ENCODE measurements around the gene AK3.

AK3 gene

DNA sequence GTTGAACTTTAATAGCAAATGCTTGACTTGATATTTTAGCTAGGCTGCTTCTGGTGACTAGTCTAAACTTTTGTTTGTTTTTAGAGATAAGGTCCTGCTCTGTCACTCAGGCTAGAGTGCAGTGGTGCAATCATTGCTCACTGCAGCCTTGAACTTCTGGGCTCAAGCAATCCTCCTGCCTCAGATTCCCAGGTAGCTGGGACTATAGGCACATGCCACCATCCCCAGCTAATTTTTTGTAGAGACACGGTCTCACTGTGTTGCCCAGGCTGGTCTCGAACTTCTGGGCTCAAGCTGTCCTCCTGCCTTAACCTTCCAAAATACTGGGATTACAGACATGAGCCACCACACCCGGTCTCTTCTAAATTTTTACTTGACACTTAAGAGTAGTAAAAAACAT, 40.9 kb downstream of the AK3 start:
- Mint-ChIP-seq H3K4me3 (no peak overlapping the region), H3K9me3 (no peaks in the 10 kb centered on the region), H3K4me1 (no peaks in the 10 kb centered on the region), H3K36me3 (ENCODE audit: low read depth) (peaks cover 50% of the 10 kb centered on the region), H3K27ac (no peak overlapping the region), H3K27me3 (ENCODE audit: low read depth) (no peaks in the 10 kb centered on the region)
- TF ChIP-seq, protein P1, sequence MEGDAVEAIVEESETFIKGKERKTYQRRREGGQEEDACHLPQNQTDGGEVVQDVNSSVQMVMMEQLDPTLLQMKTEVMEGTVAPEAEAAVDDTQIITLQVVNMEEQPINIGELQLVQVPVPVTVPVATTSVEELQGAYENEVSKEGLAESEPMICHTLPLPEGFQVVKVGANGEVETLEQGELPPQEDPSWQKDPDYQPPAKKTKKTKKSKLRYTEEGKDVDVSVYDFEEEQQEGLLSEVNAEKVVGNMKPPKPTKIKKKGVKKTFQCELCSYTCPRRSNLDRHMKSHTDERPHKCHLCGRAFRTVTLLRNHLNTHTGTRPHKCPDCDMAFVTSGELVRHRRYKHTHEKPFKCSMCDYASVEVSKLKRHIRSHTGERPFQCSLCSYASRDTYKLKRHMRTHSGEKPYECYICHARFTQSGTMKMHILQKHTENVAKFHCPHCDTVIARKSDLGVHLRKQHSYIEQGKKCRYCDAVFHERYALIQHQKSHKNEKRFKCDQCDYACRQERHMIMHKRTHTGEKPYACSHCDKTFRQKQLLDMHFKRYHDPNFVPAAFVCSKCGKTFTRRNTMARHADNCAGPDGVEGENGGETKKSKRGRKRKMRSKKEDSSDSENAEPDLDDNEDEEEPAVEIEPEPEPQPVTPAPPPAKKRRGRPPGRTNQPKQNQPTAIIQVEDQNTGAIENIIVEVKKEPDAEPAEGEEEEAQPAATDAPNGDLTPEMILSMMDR (IDR thresholded peaks at IDR 0.05; ENCODE audit: unreplicated experiment in 3 of 3), result no peak

DNA sequence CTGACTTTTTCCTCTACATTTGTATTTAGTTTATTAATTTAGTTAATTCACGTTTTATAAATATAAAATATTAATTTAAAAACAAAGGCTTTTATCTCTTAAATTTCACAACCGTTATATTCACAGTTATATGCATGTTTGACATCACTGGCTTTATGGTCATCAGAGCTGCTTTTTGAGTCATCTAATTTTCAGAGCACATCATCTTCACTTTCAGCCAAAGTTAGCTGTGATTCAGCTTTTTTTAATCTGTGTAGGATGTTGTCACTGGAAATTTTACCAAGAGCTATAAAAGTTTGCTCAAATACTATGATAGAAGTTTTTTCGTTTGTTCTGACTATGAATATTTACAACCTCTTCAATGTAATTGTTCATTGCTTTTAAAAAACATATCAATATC, 49.2 kb downstream of the AK3 start:
- Mint-ChIP-seq H3K27me3 (ENCODE audit: low read depth) (no peaks in the 10 kb centered on the region), H3K4me3 (no peak overlapping the region), H3K9me3 (no peaks in the 10 kb centered on the region), H3K36me3 (ENCODE audit: low read depth) (peaks cover 37% of the 10 kb centered on the region), H3K27ac (no peak overlapping the region), H3K4me1 (no peaks in the 10 kb centered on the region)
- TF ChIP-seq, protein P1 (IDR thresholded peaks at IDR 0.05; ENCODE audit: unreplicated experiment in 3 of 3), result no peak

DNA sequence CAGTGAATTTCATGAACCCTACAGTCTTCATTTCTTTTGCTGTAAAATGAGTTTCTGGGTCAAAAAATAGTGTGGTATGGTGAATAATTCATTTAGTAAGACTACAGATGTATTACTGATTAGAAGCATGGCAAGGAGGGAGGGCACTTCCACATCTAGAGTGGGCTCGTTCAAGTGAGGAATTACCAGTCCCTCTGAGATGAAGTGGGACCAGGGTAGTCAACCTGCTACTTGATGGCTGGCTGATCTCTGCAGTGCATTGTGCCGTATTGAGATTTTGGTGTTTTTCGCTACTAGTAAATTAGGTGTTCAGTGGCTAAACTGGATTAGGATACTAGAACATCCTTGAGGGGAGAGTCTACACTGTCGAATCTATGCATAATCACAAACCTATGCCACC, 50.9 kb downstream of the AK3 start:
- Mint-ChIP-seq H3K9me3 (no peaks in the 10 kb centered on the region), H3K4me3 (no peak overlapping the region), H3K36me3 (ENCODE audit: low read depth) (peaks cover 51% of the 10 kb centered on the region), H3K27ac (no peak overlapping the region), H3K4me1 (no peaks in the 10 kb centered on the region), H3K27me3 (ENCODE audit: low read depth) (no peaks in the 10 kb centered on the region)
- TF ChIP-seq, protein P1 (IDR thresholded peaks at IDR 0.05; ENCODE audit: unreplicated experiment in 3 of 3), result no peak

DNA sequence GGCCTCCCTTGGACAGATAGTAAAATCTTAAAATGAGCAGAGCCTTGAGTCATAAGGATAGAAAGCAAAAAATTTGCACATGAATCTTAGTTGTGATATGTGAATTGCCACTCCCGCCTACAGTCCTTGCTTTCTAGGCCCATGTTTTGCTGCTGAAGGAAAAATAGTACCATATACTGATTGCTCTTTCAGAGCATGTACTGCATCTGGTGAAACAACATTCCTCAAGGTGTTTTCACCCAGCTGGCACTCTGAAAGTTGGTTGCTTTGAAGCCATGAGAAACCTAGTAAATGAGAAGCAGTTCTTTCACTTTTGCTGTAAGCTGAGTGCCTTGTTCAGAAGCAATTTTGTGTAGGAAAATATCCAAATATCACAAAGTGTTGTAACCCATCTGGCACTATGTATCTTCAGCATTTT, 51.3 kb downstream of the AK3 start:
- Mint-ChIP-seq H3K27ac (no peak overlapping the region), H3K4me1 (no peaks in the 10 kb centered on the region), H3K4me3 (no peak overlapping the region), H3K36me3 (ENCODE audit: low read depth) (peaks cover 55% of the 10 kb centered on the region), H3K9me3 (no peaks in the 10 kb centered on the region), H3K27me3 (ENCODE audit: low read depth) (no peaks in the 10 kb centered on the region)
- TF ChIP-seq, protein P1 (IDR thresholded peaks at IDR 0.05; ENCODE audit: unreplicated experiment in 3 of 3), result no peak

DNA sequence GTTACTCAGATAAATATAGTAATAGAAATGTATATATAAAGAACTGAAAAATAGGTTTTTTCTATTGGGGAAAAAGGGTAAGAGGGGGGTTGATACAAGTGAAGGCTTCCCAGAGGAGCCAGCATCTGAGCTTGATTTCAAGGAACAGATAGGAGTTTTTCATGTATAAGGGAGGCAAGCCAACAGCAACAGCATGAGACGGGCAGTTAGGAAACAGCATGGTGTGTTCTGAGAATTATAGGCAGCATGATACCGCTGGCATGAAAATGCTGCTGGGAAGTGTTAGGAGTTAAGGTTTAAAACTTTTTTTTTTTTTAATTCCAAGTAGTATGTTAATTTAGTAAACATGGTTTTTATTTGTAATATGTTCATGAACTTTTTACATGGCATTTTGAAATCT, 52.0 kb downstream of the AK3 start:
- Mint-ChIP-seq H3K9me3 (no peaks in the 10 kb centered on the region), H3K4me3 (no peak overlapping the region), H3K4me1 (no peaks in the 10 kb centered on the region), H3K36me3 (ENCODE audit: low read depth) (peaks cover 57% of the 10 kb centered on the region), H3K27ac (no peak overlapping the region), H3K27me3 (ENCODE audit: low read depth) (no peaks in the 10 kb centered on the region)
- TF ChIP-seq, protein P1 (IDR thresholded peaks at IDR 0.05; ENCODE audit: unreplicated experiment in 3 of 3), result no peak

DNA sequence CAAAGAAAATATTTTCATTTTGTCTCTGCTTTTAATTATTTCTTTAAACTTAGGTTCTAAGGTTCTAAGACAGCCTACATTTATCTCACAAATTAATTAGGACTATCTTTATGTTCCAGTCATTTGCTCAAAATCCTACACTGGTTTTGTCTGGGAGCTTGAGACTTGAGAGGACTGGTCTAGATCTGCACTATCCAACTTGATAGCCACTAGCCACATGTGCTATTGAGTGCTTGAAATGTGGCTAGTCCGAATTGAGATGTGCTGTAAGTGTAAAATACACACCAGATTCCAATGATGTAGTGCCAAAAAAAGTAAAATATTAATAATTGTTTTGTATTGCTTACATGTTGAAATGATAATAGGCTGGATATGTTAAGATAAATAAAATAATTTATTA, 54.4 kb downstream of the AK3 start:
- Mint-ChIP-seq H3K4me1 (no peaks in the 10 kb centered on the region), H3K4me3 (no peak overlapping the region), H3K9me3 (no peaks in the 10 kb centered on the region), H3K27me3 (ENCODE audit: low read depth) (no peaks in the 10 kb centered on the region), H3K36me3 (ENCODE audit: low read depth) (peaks cover 49% of the 10 kb centered on the region), H3K27ac (no peak overlapping the region)
- TF ChIP-seq, protein P1 (IDR thresholded peaks at IDR 0.05; ENCODE audit: unreplicated experiment in 3 of 3), result no peak

Measured in nephron (organoid).